ENCODE data around the gene RDH11.
"Not testable (repeated sequence)": the region's sequence is repeated elsewhere in the genome, so short reads cannot be mapped to it uniquely, and the experiment has no call there.

RDH11 gene

GRCh38 chr14:67703997-67704396 lies 8.4 kb upstream of the RDH11 start:
- H3K4me3 ChIP-seq (replicated peaks; ENCODE audit: insufficient read depth, low read length), result no peak overlapping the region
- TF ChIP-seq POLR2AphosphoS5 (IDR thresholded peaks at IDR 0.05; ENCODE audit: low read depth) (no peak), GABPA (IDR thresholded peaks at IDR 0.05; ENCODE audit: low read depth) (no peak), REST (IDR thresholded peaks at IDR 0.05; ENCODE audit: insufficient replicate concordance, low read depth) (no peak), SPI1 (IDR thresholded peaks at IDR 0.05; ENCODE audit: borderline replicate concordance, low read depth) (no peak)
- TF ChIP-seq, protein P1, sequence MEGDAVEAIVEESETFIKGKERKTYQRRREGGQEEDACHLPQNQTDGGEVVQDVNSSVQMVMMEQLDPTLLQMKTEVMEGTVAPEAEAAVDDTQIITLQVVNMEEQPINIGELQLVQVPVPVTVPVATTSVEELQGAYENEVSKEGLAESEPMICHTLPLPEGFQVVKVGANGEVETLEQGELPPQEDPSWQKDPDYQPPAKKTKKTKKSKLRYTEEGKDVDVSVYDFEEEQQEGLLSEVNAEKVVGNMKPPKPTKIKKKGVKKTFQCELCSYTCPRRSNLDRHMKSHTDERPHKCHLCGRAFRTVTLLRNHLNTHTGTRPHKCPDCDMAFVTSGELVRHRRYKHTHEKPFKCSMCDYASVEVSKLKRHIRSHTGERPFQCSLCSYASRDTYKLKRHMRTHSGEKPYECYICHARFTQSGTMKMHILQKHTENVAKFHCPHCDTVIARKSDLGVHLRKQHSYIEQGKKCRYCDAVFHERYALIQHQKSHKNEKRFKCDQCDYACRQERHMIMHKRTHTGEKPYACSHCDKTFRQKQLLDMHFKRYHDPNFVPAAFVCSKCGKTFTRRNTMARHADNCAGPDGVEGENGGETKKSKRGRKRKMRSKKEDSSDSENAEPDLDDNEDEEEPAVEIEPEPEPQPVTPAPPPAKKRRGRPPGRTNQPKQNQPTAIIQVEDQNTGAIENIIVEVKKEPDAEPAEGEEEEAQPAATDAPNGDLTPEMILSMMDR (IDR thresholded peaks at IDR 0.05; ENCODE audit: insufficient read depth, low read length), result no peak
- H3K27me3 ChIP-seq (ENCODE audit: insufficient read depth, poor library complexity, severe bottlenecking), result no peaks in the 10 kb centered on the region
- no peak for DNase-seq (ENCODE audit: low read depth in 1 of 2, low spot score in 1 of 2)
- no peak overlapping the region for H3K27ac ChIP-seq (replicated peaks)

DNA sequence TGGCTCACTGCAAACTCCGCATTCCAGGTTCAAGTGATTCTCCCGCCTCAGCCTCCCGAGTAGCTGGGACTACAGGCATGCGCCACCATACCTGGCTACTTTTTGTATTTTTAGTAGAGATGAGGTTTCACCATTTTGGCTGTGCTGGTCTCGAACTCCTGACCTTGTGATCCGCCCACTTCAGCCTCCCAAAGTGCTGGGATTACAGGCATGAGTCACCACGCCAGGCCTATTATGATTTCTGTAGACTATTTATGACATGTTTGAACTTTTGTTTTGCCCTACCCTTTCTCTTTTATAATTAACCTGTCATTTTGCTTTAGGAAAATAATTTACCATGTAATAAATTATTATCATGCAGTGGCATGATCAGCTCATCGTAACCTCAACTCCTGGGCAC lies 5.9 kb upstream of the RDH11 start, which contains the start of gene RDH12:
Gene RDH12 (plus strand): TSS at position 395 of the 400 bp plus-strand sequence. CDS start 20,757 bp downstream, outside the sequence.
- not testable (repeated sequence) for DNase-seq (ENCODE audit: low read depth in 1 of 2, low spot score in 1 of 2); H3K27me3 ChIP-seq (ENCODE audit: insufficient read depth, poor library complexity, severe bottlenecking); H3K4me3 ChIP-seq (replicated peaks; ENCODE audit: insufficient read depth, low read length); H3K27ac ChIP-seq (replicated peaks)

DNA sequence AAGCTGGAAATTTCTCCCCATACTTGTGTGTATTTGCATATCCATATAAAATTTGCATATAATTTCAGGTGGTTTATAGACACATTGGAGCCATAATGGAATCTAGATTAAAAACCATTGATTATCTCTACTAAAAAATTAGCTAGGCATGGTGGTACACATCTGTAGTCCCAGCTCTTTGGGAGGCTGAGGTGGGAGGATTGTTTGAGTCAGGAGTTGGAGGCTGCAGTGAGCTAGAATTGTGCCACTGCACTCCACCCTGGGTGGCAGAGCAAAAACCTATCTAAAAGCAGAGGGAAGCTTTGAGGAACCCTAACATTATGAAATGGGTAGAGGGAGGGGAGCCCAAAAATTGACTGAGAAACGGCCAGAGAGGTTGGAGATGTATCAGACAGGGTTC lies 2.6 kb upstream of the RDH11 start:
- H3K27ac ChIP-seq (replicated peaks), result no peak overlapping the region
- TF ChIP-seq POLR2AphosphoS5 (IDR thresholded peaks at IDR 0.05; ENCODE audit: low read depth), result no peak
- no peak for TF ChIP-seq GABPA (IDR thresholded peaks at IDR 0.05; ENCODE audit: low read depth)
- TF ChIP-seq, protein P1 (IDR thresholded peaks at IDR 0.05; ENCODE audit: insufficient read depth, low read length), result no peak
- TF ChIP-seq SPI1 (IDR thresholded peaks at IDR 0.05; ENCODE audit: borderline replicate concordance, low read depth), result no peak
- no peak for TF ChIP-seq REST (IDR thresholded peaks at IDR 0.05; ENCODE audit: insufficient replicate concordance, low read depth)
- H3K4me3 ChIP-seq (replicated peaks; ENCODE audit: insufficient read depth, low read length), result no peak overlapping the region

GRCh38 chr14:67697006-67697405 lies 1.4 kb upstream of the RDH11 start:
- no peaks in the 10 kb centered on the region for H3K27me3 ChIP-seq (ENCODE audit: insufficient read depth, poor library complexity, severe bottlenecking)
- H3K4me3 ChIP-seq (replicated peaks; ENCODE audit: insufficient read depth, low read length), result no peak overlapping the region
- no peak for DNase-seq (ENCODE audit: low read depth in 1 of 2, low spot score in 1 of 2)
- no peak for TF ChIP-seq SPI1 (IDR thresholded peaks at IDR 0.05; ENCODE audit: borderline replicate concordance, low read depth)
- no peak for TF ChIP-seq GABPA (IDR thresholded peaks at IDR 0.05; ENCODE audit: low read depth)
- no peak for TF ChIP-seq REST (IDR thresholded peaks at IDR 0.05; ENCODE audit: insufficient replicate concordance, low read depth)
- no peak for TF ChIP-seq POLR2AphosphoS5 (IDR thresholded peaks at IDR 0.05; ENCODE audit: low read depth)
- TF ChIP-seq, protein P1 (IDR thresholded peaks at IDR 0.05; ENCODE audit: insufficient read depth, low read length), result no peak
- H3K27ac ChIP-seq (replicated peaks), result no peak overlapping the region

More for the DNA sequence above, 2.6 kb upstream of the RDH11 start:
- no peaks in the 10 kb centered on the region for H3K27me3 ChIP-seq (ENCODE audit: insufficient read depth, poor library complexity, severe bottlenecking)
- DNase-seq (ENCODE audit: low read depth in 1 of 2, low spot score in 1 of 2), result no peak
